Activated T-cell treated with anti-CD3 and anti-CD28 coated beads, Interleukin-2, amount 50 U/mL, for 72 hours (primary cell): ENCODE data around the gene MACROH2A1. TPM values are rescaled to one million over a fixed set of nuclear protein-coding genes. Genes with fewer than 3 reads are reported as not detected.
A peak's percentile ranks its signal among the peaks of the same experiment; 100 is the strongest.

Experiments
- ATAC-seq, 2 donors: fragments of 150-1000 bp; cut with Tn5 transposase; replicated peaks in 1 of 2; 2 replicates each; pipeline ENCODE4 v1.10.0; 2021; ENCODE audit warnings: moderate library complexity in 2 of 2, mild to moderate bottlenecking in 1 of 2
- DNase-seq, 2 donors: peaks; one replicate each; pipeline ENCODE4 v3.0.0; 2021 to 2022; ENCODE audit warnings: mixed read lengths in 1 of 2
- H3K27ac Mint-ChIP-seq: one replicate; pipeline ENCODE4 v1.8.0; 2022; ENCODE audit warnings: mild to moderate bottlenecking, moderate library complexity, mixed read lengths
- H3K27me3 Mint-ChIP-seq: one replicate; pipeline ENCODE4 v1.8.0; 2022; ENCODE audit warnings: low read depth, mixed read lengths
- H3K36me3 Mint-ChIP-seq, 2 donors: one replicate each; pipeline ENCODE4 v1.8.0; 2022; ENCODE audit warnings: mixed read lengths in 2 of 2, mild to moderate bottlenecking in 1 of 2; ENCODE audit not compliant: insufficient read depth in 2 of 2
- H3K4me1 Mint-ChIP-seq: one replicate; pipeline ENCODE4 v1.8.0; 2022; ENCODE audit warnings: low read depth, mixed read lengths
- H3K4me3 Mint-ChIP-seq, 2 donors: one replicate each; pipeline ENCODE4 v1.8.0; 2022; ENCODE audit warnings: mild to moderate bottlenecking in 2 of 2, mixed read lengths in 2 of 2, moderate library complexity in 2 of 2
- H3K9me3 Mint-ChIP-seq, 2 donors: one replicate each; pipeline ENCODE4 v1.8.0; 2022; ENCODE audit warnings: mixed read lengths in 2 of 2
- total RNA-seq, 2 donors: library from RNA; stranded (reverse); gene quantifications; one replicate each; pipeline ENCODE4 v1.2.3, GENCODE V29; 2022

MACROH2A1 gene
- total RNA-seq, 2 donors from 2014 or later = 136 to 140 TPM

GRCh38 chr5:135430135-135430437 is 31.1 kb upstream of the MACROH2A1 start:
- DNase-seq = no peak
- H3K36me3 Mint-ChIP-seq = no peaks in the 10 kb centered on the region
- no peak overlapping the region for H3K4me3 Mint-ChIP-seq
- no peaks in the 10 kb centered on the region for H3K9me3 Mint-ChIP-seq
- H3K27me3 Mint-ChIP-seq = no peaks in the 10 kb centered on the region
- H3K4me1 Mint-ChIP-seq = peaks cover 6% of the 10 kb centered on the region
- H3K27ac Mint-ChIP-seq = no peak overlapping the region
- no peak for ATAC-seq

- Mint-ChIP-seq H3K4me1 (peaks cover 6% of the 10 kb centered on the region), H3K27ac (no peak overlapping the region), H3K27me3 (no peaks in the 10 kb centered on the region), H3K9me3 (no peaks in the 10 kb centered on the region), H3K36me3 (no peaks in the 10 kb centered on the region), H3K4me3 (no peak overlapping the region)
- ATAC-seq (no peak), DNase-seq (no peak)
Observed at GRCh38 chr5:135429301-135430134, 30.5 kb upstream of the MACROH2A1 start.

GRCh38 chr5:135428586-135428985 is 29.6 kb upstream of the MACROH2A1 start:
- Mint-ChIP-seq H3K9me3 (no peaks in the 10 kb centered on the region), H3K36me3 (no peaks in the 10 kb centered on the region), H3K4me3 (no peak overlapping the region), H3K4me1 (peaks cover 6% of the 10 kb centered on the region), H3K27me3 (no peaks in the 10 kb centered on the region), H3K27ac (no peak overlapping the region)
- DNase-seq (no peak), ATAC-seq (no peak)

- Mint-ChIP-seq H3K36me3 (no peaks in the 10 kb centered on the region), H3K4me1 (peaks cover 6% of the 10 kb centered on the region), H3K27ac (no peak overlapping the region), H3K4me3 (no peak overlapping the region), H3K27me3 (peaks cover 6% of the 10 kb centered on the region), H3K9me3 (no peaks in the 10 kb centered on the region)
- ATAC-seq (peak; percentile 84 to 87), DNase-seq (peak; percentile 27 to 31)
Observed at GRCh38 chr5:135426102-135427082, 27.4 kb upstream of the MACROH2A1 start.

GRCh38 chr5:135425641-135426040 is 26.6 kb upstream of the MACROH2A1 start:
- no peak for DNase-seq
- Mint-ChIP-seq H3K27me3 (peaks cover 8% of the 10 kb centered on the region), H3K9me3 (no peaks in the 10 kb centered on the region), H3K4me3 (no peak overlapping the region), H3K27ac (no peak overlapping the region), H3K36me3 (no peaks in the 10 kb centered on the region), H3K4me1 (peaks cover 6% of the 10 kb centered on the region)
- no peak for ATAC-seq

GRCh38 chr5:135423846-135424168 is 24.8 kb upstream of the MACROH2A1 start:
- no peak for ATAC-seq
- Mint-ChIP-seq H3K36me3 (peaks cover 0 to 1% of the 10 kb centered on the region in 2 donors), H3K27me3 (peaks cover 13% of the 10 kb centered on the region), H3K4me1 (peaks cover 6% of the 10 kb centered on the region), H3K9me3 (peaks cover 2 to 3% of the 10 kb centered on the region in 2 donors), H3K4me3 (no peak overlapping the region), H3K27ac (no peak overlapping the region)
- DNase-seq = no peak

- peaks cover 0 to 1% of the 10 kb centered on the region in 2 donors for H3K36me3 Mint-ChIP-seq
- H3K27ac Mint-ChIP-seq = no peak overlapping the region
- H3K4me3 Mint-ChIP-seq = no peak overlapping the region
- H3K27me3 Mint-ChIP-seq = peaks cover 13% of the 10 kb centered on the region
- peaks cover 2 to 3% of the 10 kb centered on the region in 2 donors for H3K9me3 Mint-ChIP-seq
- ATAC-seq = no peak
- DNase-seq = no peak
- H3K4me1 Mint-ChIP-seq = peaks cover 6% of the 10 kb centered on the region
Observed at GRCh38 chr5:135423146-135423845, 24.3 kb upstream of the MACROH2A1 start.

- peaks cover 13% of the 10 kb centered on the region for H3K27me3 Mint-ChIP-seq
- H3K4me1 Mint-ChIP-seq = peaks cover 6% of the 10 kb centered on the region
Observed at GRCh38 chr5:135422419-135422818, 23.4 kb upstream of the MACROH2A1 start.

GRCh38 chr5:135417083-135417482 is 18.1 kb upstream of the MACROH2A1 start:
- Mint-ChIP-seq H3K27ac (no peak overlapping the region), H3K27me3 (peaks cover 19% of the 10 kb centered on the region), H3K9me3 (peaks cover 2 to 3% of the 10 kb centered on the region in 2 donors), H3K4me1 (no peaks in the 10 kb centered on the region), H3K36me3 (peaks cover 0 to 1% of the 10 kb centered on the region in 2 donors), H3K4me3 (no peak overlapping the region)
- DNase-seq (no peak), ATAC-seq (no peak)

More at GRCh38 chr5:135422419-135422818, 23.4 kb upstream of the MACROH2A1 start:
- Mint-ChIP-seq H3K9me3 (peaks cover 2 to 3% of the 10 kb centered on the region in 2 donors), H3K27ac (no peak overlapping the region), H3K36me3 (peaks cover 0 to 1% of the 10 kb centered on the region in 2 donors), H3K4me3 (no peak overlapping the region)
- DNase-seq (no peak), ATAC-seq (no peak)

- Mint-ChIP-seq H3K4me1 (peaks cover 12% of the 10 kb centered on the region), H3K9me3 (peaks cover 0 to 3% of the 10 kb centered on the region in 2 donors), H3K27ac (no peak overlapping the region), H3K4me3 (no peak overlapping the region), H3K27me3 (no peaks in the 10 kb centered on the region), H3K36me3 (no peaks in the 10 kb centered on the region)
- no peak for DNase-seq
- no peak for ATAC-seq
Observed at GRCh38 chr5:135405082-135405481, 6.1 kb upstream of the MACROH2A1 start.

- Mint-ChIP-seq H3K9me3 (no peaks in the 10 kb centered on the region), H3K27ac (no peak overlapping the region), H3K27me3 (no peaks in the 10 kb centered on the region), H3K4me1 (peaks cover 31% of the 10 kb centered on the region), H3K4me3 (no peak overlapping the region), H3K36me3 (no peaks in the 10 kb centered on the region)
- ATAC-seq = no peak
- no peak for DNase-seq
Observed at GRCh38 chr5:135402031-135402430, 3.0 kb upstream of the MACROH2A1 start.

- ATAC-seq (no peak), DNase-seq (no peak)
- Mint-ChIP-seq H3K9me3 (no peaks in the 10 kb centered on the region), H3K4me3 (peak overlapping the region; percentile 10 to 54), H3K27me3 (no peaks in the 10 kb centered on the region), H3K4me1 (peaks cover 43% of the 10 kb centered on the region), H3K27ac (peak overlapping the region; percentile 34), H3K36me3 (no peaks in the 10 kb centered on the region)
Observed at GRCh38 chr5:135400866-135401265, 1.8 kb upstream of the MACROH2A1 start.
